Head of caudate nucleus (tissue), 42 donors: ENCODE results near the gene CHM.
"Not testable (repeated sequence)": the region's sequence is repeated elsewhere in the genome, so short reads cannot be mapped to it uniquely, and the experiment has no call there.

ENCODE experiments used
- DNase-seq, 42 donors: peaks; one replicate each; pipeline versions ENCODE4 v3.0.0 to v3.0.0-alpha.2; 2020 to 2021; ENCODE audit warnings: mixed read lengths in 7 of 42
- intact Hi-C: fragments of 100-400 bp; cut with DNase I; formaldehyde crosslinking; loops from one replicate; pipeline ENCODE4 v1.15.0; 2022

The CHM gene

DNA sequence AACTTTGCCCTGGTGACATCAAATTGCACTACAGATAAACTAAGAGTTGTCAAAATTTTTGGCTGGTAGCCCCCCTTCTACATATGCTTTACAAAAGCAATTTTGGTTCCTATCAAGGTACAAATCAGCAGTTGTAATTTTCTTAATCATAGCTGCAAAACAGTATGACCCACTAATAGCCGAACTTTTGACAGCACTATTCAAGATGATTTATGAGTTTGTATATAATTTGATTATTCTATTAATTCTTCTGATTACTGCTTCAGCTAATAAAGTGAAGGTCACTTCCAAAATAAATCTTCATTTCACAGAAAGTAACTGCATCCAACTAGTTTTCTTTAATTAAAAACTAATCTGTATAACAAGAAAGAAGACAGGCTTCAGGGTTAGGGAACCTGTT is 119.6 kb downstream of the CHM start:
- DNase-seq = no peak
- intact Hi-C loops = no loop called here

GRCh38 chrX:85922821-85923220 is 124.5 kb downstream of the CHM start:
- no peak for DNase-seq
- intact Hi-C loops = no loop called here

- DNase-seq, intact Hi-C loops: not testable (repeated sequence)
Observed at GRCh38 chrX:85916656-85917280, 130.6 kb downstream of the CHM start.

GRCh38 chrX:85914431-85914830 is 132.9 kb downstream of the CHM start:
- DNase-seq = no peak
- intact Hi-C loops = no loop called here

GRCh38 chrX:85907316-85907715 is 140.0 kb downstream of the CHM start:
- intact Hi-C loops = no loop called here
- no peak for DNase-seq

- no peak for DNase-seq
- intact Hi-C loops = no loop called here
Observed at GRCh38 chrX:85906399-85906798, 141.0 kb downstream of the CHM start.

DNA sequence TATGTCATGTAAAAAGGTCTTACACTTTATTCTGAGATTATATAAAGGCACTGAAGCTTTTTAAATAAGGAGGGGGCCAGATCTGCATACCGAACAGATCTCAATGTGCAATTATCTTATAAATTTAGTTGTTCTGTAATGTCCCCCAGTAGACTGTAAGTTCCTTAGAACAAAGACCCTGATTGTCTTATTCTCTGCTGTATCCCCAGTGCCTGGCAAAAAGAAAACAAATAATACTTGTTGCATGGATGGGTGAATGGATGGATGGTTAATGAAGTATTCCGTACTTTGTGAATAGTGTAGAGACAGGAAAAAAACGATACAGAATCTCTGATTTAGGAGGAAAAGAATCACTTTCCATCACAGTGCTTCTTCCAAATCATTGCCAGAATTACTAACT is 141.5 kb downstream of the CHM start:
- peak in 1 of 42 donors; percentile 5 for DNase-seq
- intact Hi-C loops = no loop called here

- no peak for DNase-seq
- intact Hi-C loops = no loop called here
Observed at GRCh38 chrX:85903692-85904471, 143.5 kb downstream of the CHM start.

DNA sequence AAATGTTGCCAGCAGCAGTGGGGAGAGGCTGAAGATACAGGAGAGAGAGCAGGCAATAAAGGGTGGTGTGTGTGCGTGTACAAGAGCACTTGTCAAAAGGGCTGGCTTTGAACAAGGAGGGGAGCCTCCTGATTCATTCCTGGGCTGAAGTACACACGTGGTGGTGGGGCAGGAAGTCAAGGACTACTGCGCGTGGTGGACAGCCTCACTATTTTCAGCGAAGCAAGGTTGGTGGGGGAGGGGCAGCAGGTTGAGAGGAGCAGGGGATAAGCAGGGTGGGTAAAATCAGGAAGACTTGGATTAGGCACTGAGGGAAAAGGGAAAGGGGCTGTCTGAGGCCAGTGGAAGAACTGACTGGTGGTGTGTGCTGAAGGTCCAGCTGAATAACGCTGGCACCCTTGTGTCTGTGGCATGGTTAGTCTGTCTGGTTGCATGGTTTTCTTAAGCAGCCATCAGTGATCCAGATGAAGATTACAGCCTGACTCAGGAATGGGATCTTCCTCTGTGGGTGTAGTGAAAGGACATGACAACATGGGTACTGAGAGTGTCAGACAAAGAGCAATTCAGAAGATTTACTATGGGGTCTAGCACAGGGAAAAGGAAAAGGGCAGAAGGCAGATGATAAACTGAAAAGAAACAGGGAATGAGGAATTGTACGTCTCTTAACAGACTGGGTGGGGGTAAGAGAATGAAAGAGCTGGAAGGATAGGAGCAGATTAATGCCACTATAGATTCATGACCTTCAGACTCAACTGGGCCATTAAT is 149.8 kb downstream of the CHM start:
- DNase-seq = no peak
- intact Hi-C loops = no loop called here

DNA sequence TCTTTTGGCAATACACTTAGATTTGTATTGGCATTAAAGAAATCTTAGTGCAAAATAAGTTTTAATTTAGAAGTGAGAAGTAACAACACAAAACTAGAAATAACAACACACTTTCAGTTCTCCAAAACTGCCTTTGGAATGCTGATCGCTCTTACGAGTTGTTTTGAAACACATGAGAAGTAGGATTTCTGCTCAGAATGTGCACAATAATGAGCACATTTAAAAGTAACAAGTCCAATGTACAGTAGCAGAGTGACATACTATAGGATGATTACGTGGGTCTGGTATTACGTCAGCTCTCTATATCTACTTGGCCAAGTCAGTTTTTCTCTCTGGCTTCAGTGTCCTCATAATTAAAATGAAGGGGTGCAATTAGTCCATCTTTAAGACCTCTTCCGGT is 164.8 kb downstream of the CHM start:
- intact Hi-C loops = no loop called here
- DNase-seq = no peak

DNA sequence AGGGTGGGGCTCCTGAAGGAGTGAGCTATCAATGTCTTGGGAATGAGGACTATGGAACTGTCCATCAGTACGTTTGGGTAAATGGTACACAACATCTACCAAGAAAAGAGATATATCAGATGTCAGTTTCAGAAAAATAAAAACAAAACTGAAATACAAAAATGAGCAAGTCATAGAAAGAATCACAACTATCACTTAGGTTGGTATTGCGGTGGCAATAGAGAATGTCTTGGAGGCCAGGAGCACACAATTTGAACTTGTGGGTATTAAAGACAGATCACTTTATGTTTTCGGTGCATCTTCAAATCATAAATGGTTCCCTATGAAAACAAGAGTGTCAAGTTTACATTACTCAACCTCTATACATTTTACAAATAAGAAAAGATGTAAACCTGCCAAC is 176.8 kb downstream of the CHM start:
- DNase-seq = no peak
- intact Hi-C loops = no loop called here

- no peak for DNase-seq
- intact Hi-C loops = no loop called here
Observed at GRCh38 chrX:85865324-85865723, 182.0 kb downstream of the CHM start.

GRCh38 chrX:85859426-85859825 is 187.9 kb downstream of the CHM start:
- no peak for DNase-seq
- intact Hi-C loops = no loop called here

DNA sequence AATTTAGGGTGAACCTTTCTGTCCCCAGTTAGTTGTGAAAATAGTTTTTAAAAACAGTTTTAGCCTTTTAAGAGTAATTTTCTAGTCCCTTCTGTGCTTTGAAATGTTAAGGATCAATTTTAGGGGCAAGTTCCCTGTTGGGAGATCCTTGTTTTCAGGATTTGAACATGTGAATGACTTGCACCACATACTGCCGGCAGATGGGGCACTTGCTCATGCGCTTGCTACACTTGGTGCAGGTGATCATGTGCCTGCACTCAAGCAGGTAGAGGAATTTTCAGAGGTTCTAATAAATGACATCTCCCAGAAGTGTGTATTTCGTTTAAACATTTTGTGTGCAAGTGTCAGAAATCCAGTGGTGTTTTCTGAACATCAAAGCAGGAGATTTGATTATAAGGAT is 195.9 kb downstream of the CHM start:
- intact Hi-C loops = no loop called here

GRCh38 chrX:85836868-85837267 is 210.5 kb downstream of the CHM start:
- intact Hi-C loops = no loop called here
- no peak for DNase-seq

More for the DNA sequence above, 195.9 kb downstream of the CHM start:
- peak in 24 of 42 donors; percentile 1 to 45 (median 9) for DNase-seq

GRCh38 chrX:85828771-85829170 is 218.6 kb downstream of the CHM start:
- intact Hi-C loops = no loop called here
- no peak for DNase-seq

- intact Hi-C loops = no loop called here
- DNase-seq = no peak
Observed at GRCh38 chrX:85815203-85815751, 232.1 kb downstream of the CHM start.
